Type B pancreatic cell (in vitro differentiated cells): Measurements from ENCODE around the gene NT5E. TPM values are rescaled to one million over a fixed set of nuclear protein-coding genes. Genes with fewer than 3 reads are reported as not detected.
A peak's percentile ranks its signal among the peaks of the same experiment; 100 is the strongest.

Experiments used
- DNase-seq: peaks from one replicate; pipeline ENCODE4 v3.0.0; 2021; ENCODE audit warnings: mixed read lengths; ENCODE audit not compliant: unreplicated experiment; ENCODE audit errors: extremely low spot score
- H3K27ac Mint-ChIP-seq: 2 replicates; pipeline ENCODE4 v1.8.0; 2021; ENCODE audit warnings: mild to moderate bottlenecking, mixed read lengths
- H3K27me3 Mint-ChIP-seq: 2 replicates; pipeline ENCODE4 v1.8.0; 2021; ENCODE audit warnings: mixed read lengths
- H3K36me3 Mint-ChIP-seq: 2 replicates; pipeline ENCODE4 v1.8.0; 2021; ENCODE audit warnings: mixed read lengths
- H3K4me1 Mint-ChIP-seq: one replicate; pipeline ENCODE4 v1.8.0; 2021; ENCODE audit warnings: mixed read lengths; ENCODE audit not compliant: unreplicated experiment
- H3K4me3 Mint-ChIP-seq: 2 replicates; pipeline ENCODE4 v1.8.0; 2021; ENCODE audit warnings: mild to moderate bottlenecking, mixed read lengths
- H3K9me3 Mint-ChIP-seq: 2 replicates; pipeline ENCODE4 v1.8.0; 2021; ENCODE audit warnings: mixed read lengths
- total RNA-seq: library from RNA; stranded (reverse); gene quantifications from 2 replicates; pipeline ENCODE4 v1.2.1, GENCODE V29; 2021; ENCODE audit warnings: low replicate concordance
- TF ChIP-seq, protein P1 (sequence below): fragments of 200-600 bp; sonication (generic); conservative IDR thresholded peaks from 2 replicates; pipeline ENCODE4 v1.5.0; 2021; ENCODE audit warnings: antibody characterized with exemption, mild to moderate bottlenecking

NT5E gene
- total RNA-seq, 1 donor from 2014 or later = 6.6 TPM

GRCh38 chr6:85419046-85419759 is 30.7 kb upstream of the NT5E start:
- H3K4me1 Mint-ChIP-seq = peaks cover 4% of the 10 kb centered on the region
- H3K36me3 Mint-ChIP-seq = no peaks in the 10 kb centered on the region
- no peak for DNase-seq
- peak overlapping the region; percentile 60 for H3K27ac Mint-ChIP-seq
- no peaks in the 10 kb centered on the region for H3K9me3 Mint-ChIP-seq
- TF ChIP-seq, protein P1, sequence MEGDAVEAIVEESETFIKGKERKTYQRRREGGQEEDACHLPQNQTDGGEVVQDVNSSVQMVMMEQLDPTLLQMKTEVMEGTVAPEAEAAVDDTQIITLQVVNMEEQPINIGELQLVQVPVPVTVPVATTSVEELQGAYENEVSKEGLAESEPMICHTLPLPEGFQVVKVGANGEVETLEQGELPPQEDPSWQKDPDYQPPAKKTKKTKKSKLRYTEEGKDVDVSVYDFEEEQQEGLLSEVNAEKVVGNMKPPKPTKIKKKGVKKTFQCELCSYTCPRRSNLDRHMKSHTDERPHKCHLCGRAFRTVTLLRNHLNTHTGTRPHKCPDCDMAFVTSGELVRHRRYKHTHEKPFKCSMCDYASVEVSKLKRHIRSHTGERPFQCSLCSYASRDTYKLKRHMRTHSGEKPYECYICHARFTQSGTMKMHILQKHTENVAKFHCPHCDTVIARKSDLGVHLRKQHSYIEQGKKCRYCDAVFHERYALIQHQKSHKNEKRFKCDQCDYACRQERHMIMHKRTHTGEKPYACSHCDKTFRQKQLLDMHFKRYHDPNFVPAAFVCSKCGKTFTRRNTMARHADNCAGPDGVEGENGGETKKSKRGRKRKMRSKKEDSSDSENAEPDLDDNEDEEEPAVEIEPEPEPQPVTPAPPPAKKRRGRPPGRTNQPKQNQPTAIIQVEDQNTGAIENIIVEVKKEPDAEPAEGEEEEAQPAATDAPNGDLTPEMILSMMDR = no peak
- H3K27me3 Mint-ChIP-seq = peaks cover 3% of the 10 kb centered on the region
- no peak overlapping the region for H3K4me3 Mint-ChIP-seq

DNA sequence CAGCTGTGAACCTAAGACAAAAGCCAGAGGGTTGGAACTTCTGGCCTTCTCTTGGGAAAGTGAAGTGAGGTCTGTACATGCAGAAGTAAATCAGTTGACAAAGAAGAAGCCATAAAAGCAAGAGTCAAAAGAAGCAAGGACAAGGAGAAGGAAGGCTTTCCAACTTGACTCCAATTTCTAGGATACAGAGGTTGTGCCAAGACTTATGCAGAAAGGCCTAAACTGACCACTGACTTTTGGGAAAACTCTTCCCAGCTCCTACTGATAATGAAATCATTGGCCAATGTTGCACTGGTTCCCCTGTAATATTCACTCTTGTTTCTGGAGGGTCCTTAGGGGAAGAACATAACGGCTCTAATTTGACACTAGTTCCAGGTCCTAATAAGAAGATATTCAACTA is 29.3 kb upstream of the NT5E start:
- Mint-ChIP-seq H3K4me1 (peaks cover 4% of the 10 kb centered on the region), H3K9me3 (no peaks in the 10 kb centered on the region), H3K4me3 (no peak overlapping the region), H3K27me3 (peaks cover 3% of the 10 kb centered on the region), H3K27ac (no peak overlapping the region), H3K36me3 (no peaks in the 10 kb centered on the region)
- no peak for DNase-seq
- TF ChIP-seq, protein P1 = no peak

- DNase-seq = no peak
- H3K27me3 Mint-ChIP-seq = peaks cover 3% of the 10 kb centered on the region
- H3K9me3 Mint-ChIP-seq = no peaks in the 10 kb centered on the region
- H3K4me1 Mint-ChIP-seq = peaks cover 4% of the 10 kb centered on the region
- TF ChIP-seq, protein P1 = no peak
- no peak overlapping the region for H3K27ac Mint-ChIP-seq
- no peak overlapping the region for H3K4me3 Mint-ChIP-seq
- no peaks in the 10 kb centered on the region for H3K36me3 Mint-ChIP-seq
Measured at GRCh38 chr6:85421181-85421580, 28.7 kb upstream of the NT5E start.

DNA sequence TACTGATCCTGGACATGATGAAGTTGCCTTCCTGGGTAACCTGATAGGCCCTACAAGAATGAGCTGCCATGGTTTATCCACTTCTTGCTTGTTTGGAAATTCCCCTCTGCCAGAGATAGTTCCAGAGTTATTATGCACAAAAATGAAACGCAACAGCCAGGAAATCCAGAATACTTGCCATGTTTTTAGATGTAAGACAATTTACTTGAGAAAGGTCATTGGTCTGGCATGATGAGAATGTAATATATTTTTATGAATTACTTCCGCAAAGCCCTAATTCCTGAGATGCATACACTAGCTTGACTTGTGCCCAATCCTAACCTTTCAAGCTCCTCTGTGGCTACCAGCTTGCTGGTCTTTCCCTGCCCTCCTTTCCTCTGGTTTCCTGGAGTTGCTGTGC is 27.9 kb upstream of the NT5E start:
- Mint-ChIP-seq H3K27me3 (peaks cover 3% of the 10 kb centered on the region), H3K36me3 (no peaks in the 10 kb centered on the region), H3K9me3 (no peaks in the 10 kb centered on the region), H3K27ac (no peak overlapping the region), H3K4me3 (no peak overlapping the region), H3K4me1 (peaks cover 4% of the 10 kb centered on the region)
- DNase-seq = no peak
- TF ChIP-seq, protein P1 = no peak

GRCh38 chr6:85422996-85423395 is 26.9 kb upstream of the NT5E start:
- TF ChIP-seq, protein P1 = no peak

More at GRCh38 chr6:85422996-85423395, 26.9 kb upstream of the NT5E start:
- no peaks in the 10 kb centered on the region for H3K36me3 Mint-ChIP-seq
- DNase-seq = no peak
- no peak overlapping the region for H3K27ac Mint-ChIP-seq
- no peaks in the 10 kb centered on the region for H3K9me3 Mint-ChIP-seq
- H3K4me3 Mint-ChIP-seq = no peak overlapping the region
- H3K4me1 Mint-ChIP-seq = peaks cover 4% of the 10 kb centered on the region
- peaks cover 3% of the 10 kb centered on the region for H3K27me3 Mint-ChIP-seq
